Measurements from ENCODE around the gene TBCEL.

- TF ChIP-seq CTCF (IDR thresholded peaks at IDR 0.05): no peak
- TF ChIP-seq POLR2A (IDR thresholded peaks at IDR 0.05): no peak
These were observed 1.1 kb downstream of the TBCEL start for GRCh38 chr11:121024989-121025388.
